OCI-LY7 (cell line): ENCODE data around the gene SHF. TPM values are rescaled to one million over a fixed set of nuclear protein-coding genes. Genes with fewer than 3 reads are reported as not detected.

Experiments used
- BruUV-seq: library from RNA; stranded (reverse); fragments of 400-500 nt; replicated peaks from 2 replicates; lab custom pipeline; 2021; lab: Mats Ljungman, UMichigan
- CTCF ChIA-PET: fragments of 300-600 bp; sonication (Branson Sonifier 250); formaldehyde crosslinking; loops from one replicate; lab custom pipeline; 2022; ENCODE audit warnings: antibody characterized with exemption; ENCODE audit not compliant: unreplicated experiment; lab: Charles Lee
- POLR2A ChIA-PET: fragments of 300-600 bp; sonication (Branson Sonifier 250); formaldehyde crosslinking; loops from one replicate; lab custom pipeline; 2022; ENCODE audit warnings: antibody characterized with exemption; lab: Charles Lee
- DNase-seq: peaks from one replicate; pipeline ENCODE4 v3.0.0-alpha.2; 2015; ENCODE audit warnings: low spot score
- H2AFZ ChIP-seq: fragments of 200-600 bp; sonication (generic), shearing (Covaris generic); 2 replicates; pipeline ENCODE4 v1.6.1; 2014; ENCODE audit warnings: mild to moderate bottlenecking, antibody characterized with exemption, low read length, moderate library complexity
- H3K27ac ChIP-seq: fragments of 200-600 bp; sonication (generic); 2 replicates; pipeline ENCODE4 v1.5.1; 2014; ENCODE audit warnings: mixed run types, low read depth, mild to moderate bottlenecking, moderate library complexity, low read length, inconsistent platforms; ENCODE audit not compliant: poor library complexity, severe bottlenecking
- H3K36me3 ChIP-seq: fragments of 200-600 bp; sonication (generic); 2 replicates; pipeline ENCODE4 v1.6.1; 2014; ENCODE audit warnings: mild to moderate bottlenecking, antibody characterized with exemption, low read length, moderate library complexity, mixed read lengths; ENCODE audit not compliant: insufficient read depth
- H3K4me1 ChIP-seq: fragments of 200-600 bp; sonication (generic); 2 replicates; pipeline ENCODE4 v1.5.1; 2014; ENCODE audit warnings: mild to moderate bottlenecking, low read length; ENCODE audit not compliant: insufficient read depth, poor library complexity, severe bottlenecking
- H3K4me2 ChIP-seq: fragments of 200-600 bp; sonication (generic); 2 replicates; pipeline ENCODE4 v1.6.1; 2014; ENCODE audit warnings: mild to moderate bottlenecking, low read length
- H3K4me3 ChIP-seq: fragments of 200-600 bp; sonication (generic); 2 replicates; pipeline ENCODE4 v1.5.1; 2014; ENCODE audit warnings: mild to moderate bottlenecking, low read depth, low read length; ENCODE audit not compliant: poor library complexity, severe bottlenecking
- H3K79me2 ChIP-seq: fragments of 200-600 bp; sonication (generic); 2 replicates; pipeline ENCODE4 v1.6.1; 2016; ENCODE audit warnings: low read depth, mild to moderate bottlenecking, low read length, moderate library complexity, mixed read lengths; ENCODE audit not compliant: insufficient read depth
- H3K9me2 ChIP-seq: fragments of 200-600 bp; sonication (generic); 2 replicates; pipeline ENCODE4 v1.6.1; 2016; ENCODE audit warnings: mild to moderate bottlenecking, low read length, mixed read lengths; ENCODE audit not compliant: insufficient read depth
- H3K9me3 ChIP-seq: fragments of 200-600 bp; sonication (generic); 2 replicates; pipeline ENCODE4 v1.6.1; 2014; ENCODE audit warnings: mild to moderate bottlenecking, mixed run types, low read length, mixed read lengths
- H4K20me1 ChIP-seq: fragments of 200-600 bp; sonication (generic); 2 replicates; pipeline ENCODE4 v1.6.1; 2014; ENCODE audit warnings: mild to moderate bottlenecking, antibody characterized with exemption, low read length, moderate library complexity, mixed read lengths; ENCODE audit not compliant: insufficient read depth
- CTCF ChIP-seq: fragments of 200-600 bp; sonication (generic); conservative IDR thresholded peaks from 2 replicates; pipeline ENCODE4 v1.5.1; 2014; ENCODE audit warnings: mild to moderate bottlenecking, antibody characterized with exemption, low read length, moderate library complexity, mixed read lengths
- EZH2phosphoT487 ChIP-seq: fragments of 200-600 bp; sonication (generic); IDR thresholded peaks from 2 replicates; pipeline ENCODE4 v1.6.1; 2018; ENCODE audit warnings: low read depth, borderline replicate concordance, mild to moderate bottlenecking, mixed run types, antibody characterized with exemption, low read length, moderate library complexity, mixed read lengths
- intact Hi-C: fragments of 100-400 bp; cut with micrococcal nuclease; formaldehyde crosslinking; loops from one replicate; pipeline ENCODE4 v1.10.0; 2022; ENCODE audit not compliant: unreplicated experiment
- total RNA-seq, 2 experiments: library from RNA; depleted of rRNA in 1 of 2; stranded (reverse); fragments of >200 nt in 1 of 2; shearing (Covaris generic) in 1 of 2; gene quantifications; 2 replicates each; pipeline ENCODE4 v1.2.3, GENCODE V29; 2014 to 2022

SHF gene
- total RNA-seq, 2 experiments from 2014 or later = 2.5 to 5.7 TPM

- Histone ChIP-seq H3K79me2 (no peaks in the 10 kb centered on the region), H2AFZ (no peak within 1 kb of the TSS), H3K36me3 (no peaks in the 10 kb centered on the region), H4K20me1 (no peaks in the 10 kb centered on the region), H3K27ac (no peak within 1 kb of the TSS), H3K4me1 (no peaks in the 10 kb centered on the region), H3K9me3 (no peaks in the 10 kb centered on the region), H3K4me3 (no peak within 1 kb of the TSS), H3K4me2 (no peak within 1 kb of the TSS), H3K9me2 (no peaks in the 10 kb centered on the region)
- ChIA-PET POLR2A (no interaction called here), CTCF (no interaction called here)
- BruUV-seq = no TSS peak
- DNase-seq = no peak
- TF ChIP-seq EZH2phosphoT487 (no peak), CTCF (no peak)
- intact Hi-C loops = loop anchor here (5.0 kb wide), 1 partner anchor 328 kb away; no protein-coding TSS in a partner anchor
These were observed 58.1 kb downstream of the SHF start, which contains the start of the genes DUOX1 and DUOXA1 for GRCh38 chr15:45129651-45130129. DUOX1 (plus strand) TSS chr15:45129994; CDS start chr15:45131967, 1,973 bp downstream. DUOXA1 (minus strand) TSS chr15:45129879; CDS start chr15:45123014, 6,865 bp downstream.

DNA sequence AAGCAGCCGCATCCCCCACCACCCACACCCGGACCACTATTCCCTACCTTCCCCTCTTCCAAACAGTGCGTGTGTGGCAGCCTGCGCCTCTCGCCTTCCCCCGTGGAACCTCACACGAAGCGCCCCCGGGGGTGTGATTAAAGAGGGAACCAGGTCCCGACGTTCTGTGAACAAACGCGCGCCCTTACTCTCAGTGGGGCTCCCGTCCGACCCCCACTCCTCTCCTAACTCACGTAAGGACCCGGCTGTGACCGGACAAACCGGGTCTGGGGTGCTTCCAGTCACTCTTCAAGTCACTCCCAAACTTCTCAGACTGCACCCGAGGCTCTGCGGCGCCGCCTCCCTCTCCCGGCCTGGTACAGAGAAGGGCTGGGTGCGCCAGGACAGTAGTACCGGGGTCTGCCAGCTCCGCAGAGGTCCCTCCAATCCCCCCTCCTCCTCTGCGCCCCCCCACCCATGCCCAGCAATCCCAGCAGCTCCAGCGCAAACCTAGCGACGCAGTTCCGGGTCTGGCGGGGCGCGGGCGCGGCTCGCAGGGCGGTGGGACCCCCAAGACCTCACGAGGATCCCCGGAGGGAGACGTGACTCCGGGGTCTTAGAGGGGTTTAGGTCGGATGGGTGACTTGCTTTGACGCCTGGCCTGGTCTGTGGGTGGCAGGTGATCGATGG, 58.7 kb downstream of the SHF start:
- no peak overlapping the region for H3K4me3 ChIP-seq
- no peaks in the 10 kb centered on the region for H4K20me1 ChIP-seq
- CTCF ChIA-PET = no interaction called here
- no peaks in the 10 kb centered on the region for H3K9me2 ChIP-seq
- no peak overlapping the region for H3K4me2 ChIP-seq
- TF ChIP-seq CTCF = no peak
- no peak for TF ChIP-seq EZH2phosphoT487
- no TSS peak for BruUV-seq
- intact Hi-C loops = loop anchor here (5.0 kb wide), 1 partner anchor 328 kb away; no protein-coding TSS in a partner anchor
- no peak overlapping the region for H2AFZ ChIP-seq
- no peak overlapping the region for H3K27ac ChIP-seq
- POLR2A ChIA-PET = no interaction called here
- no peaks in the 10 kb centered on the region for H3K79me2 ChIP-seq
- H3K36me3 ChIP-seq = no peaks in the 10 kb centered on the region
- H3K4me1 ChIP-seq = no peaks in the 10 kb centered on the region
- DNase-seq = no peak
- H3K9me3 ChIP-seq = no peaks in the 10 kb centered on the region
